GM19372 (cell line): ENCODE results near the gene PSME1.
A peak's percentile ranks its signal among the peaks of the same experiment; 100 is the strongest.

Source experiments
- ATAC-seq: cut with Tn5 transposase; IDR thresholded peaks from one replicate; pipeline ENCODE4 v1.9.1; 2021; ENCODE audit warnings: mild to moderate bottlenecking, low read depth, moderate library complexity; ENCODE audit not compliant: unreplicated experiment

Gene PSME1

GRCh38 chr14:24135834-24136683, at the start of gene PSME1:
Gene PSME1, plus strand, starts transcription at chr14:24136194. Its CDS starts 69 bp downstream, at chr14:24136263.
- peak; percentile 84 for ATAC-seq

GRCh38 chr14:24087004-24087403, 49.0 kb upstream of the PSME1 start:
- ATAC-seq: no peak

- ATAC-seq: no peak
Measured at GRCh38 chr14:24088095-24088494, 47.9 kb upstream of the PSME1 start.

- no peak for ATAC-seq
Measured at GRCh38 chr14:24089890-24090289, 46.1 kb upstream of the PSME1 start.

- no peak for ATAC-seq
Measured at GRCh38 chr14:24092110-24092504, 43.9 kb upstream of the PSME1 start.

- no peak for ATAC-seq
Measured at GRCh38 chr14:24092505-24093206, 43.3 kb upstream of the PSME1 start.

GRCh38 chr14:24093207-24093900, 42.6 kb upstream of the PSME1 start:
- no peak for ATAC-seq

- ATAC-seq: peak; percentile 47
Measured at GRCh38 chr14:24093901-24094840, 41.8 kb upstream of the PSME1 start, which contains the start of gene PCK2. Gene PCK2, plus strand, starts transcription at chr14:24094311. Its CDS starts 95 bp downstream, at chr14:24094406.

- ATAC-seq: no peak
Measured at GRCh38 chr14:24094841-24095270, 41.1 kb upstream of the PSME1 start.

GRCh38 chr14:24095271-24096068, 40.5 kb upstream of the PSME1 start:
- peak; percentile 70 for ATAC-seq

GRCh38 chr14:24096545-24097181, 39.3 kb upstream of the PSME1 start:
- ATAC-seq: no peak

GRCh38 chr14:24098229-24098926, 37.6 kb upstream of the PSME1 start:
- ATAC-seq: no peak

GRCh38 chr14:24098927-24099813, 36.8 kb upstream of the PSME1 start:
- no peak for ATAC-seq

GRCh38 chr14:24100197-24100981, 35.6 kb upstream of the PSME1 start:
- no peak for ATAC-seq

GRCh38 chr14:24100982-24101494, 35.0 kb upstream of the PSME1 start:
- ATAC-seq: no peak
